Mesenchymal stem cell (in vitro differentiated cells and primary cell): ENCODE results near the gene PIN4.
A peak's percentile ranks its signal among the peaks of the same experiment; 100 is the strongest.

Experiments
- DNase-seq: peaks from one replicate; pipeline ENCODE4 v3.0.0-alpha.2; 2013
- H2AFZ ChIP-seq: one replicate; pipeline ENCODE4 v1.6.1; 2013; ENCODE audit warnings: low read depth, mild to moderate bottlenecking, control low read depth, inconsistent platforms, low read length, moderate library complexity
- H2AK5ac ChIP-seq: 2 replicates; pipeline ENCODE4 v1.6.1; 2013; ENCODE audit warnings: low read length, moderate library complexity, mild to moderate bottlenecking, inconsistent platforms; ENCODE audit not compliant: severe bottlenecking
- H2BK120ac ChIP-seq: one replicate; pipeline ENCODE4 v1.6.1; 2013; ENCODE audit warnings: low read depth, mild to moderate bottlenecking, inconsistent platforms, low read length, moderate library complexity
- H2BK12ac ChIP-seq, 2 experiments: one replicate each; pipeline ENCODE4 v1.6.1; 2013; ENCODE audit warnings: inconsistent platforms in 2 of 2, low read length in 2 of 2, mild to moderate bottlenecking in 2 of 2, moderate library complexity in 2 of 2, control low read depth in 1 of 2
- H2BK15ac ChIP-seq: one replicate; pipeline ENCODE4 v1.6.1; 2013; ENCODE audit warnings: mild to moderate bottlenecking, low read depth, inconsistent platforms; ENCODE audit not compliant: poor library complexity, severe bottlenecking
- H2BK5ac ChIP-seq: 2 replicates; pipeline ENCODE4 v1.6.1; 2013; ENCODE audit warnings: low read depth, mild to moderate bottlenecking, low read length, control low read depth, inconsistent platforms; ENCODE audit not compliant: poor library complexity, severe bottlenecking
- H3K14ac ChIP-seq, 2 experiments: one replicate each; pipeline ENCODE4 v1.6.1; 2013; ENCODE audit warnings: inconsistent platforms in 2 of 2, low read length in 2 of 2, control low read depth in 1 of 2, mild to moderate bottlenecking in 1 of 2, moderate library complexity in 1 of 2
- H3K18ac ChIP-seq, 2 experiments: one replicate each; pipeline ENCODE4 v1.6.1; 2013; ENCODE audit warnings: inconsistent platforms in 2 of 2, low read length in 2 of 2, control low read depth in 1 of 2, low read depth in 1 of 2, mild to moderate bottlenecking in 1 of 2
- H3K23ac ChIP-seq, 2 experiments: one replicate each; pipeline ENCODE4 v1.6.1; 2013; ENCODE audit warnings: inconsistent platforms in 2 of 2, low read length in 2 of 2, mild to moderate bottlenecking in 2 of 2, moderate library complexity in 2 of 2, control low read depth in 1 of 2
- H3K27ac ChIP-seq: 2 replicates; pipeline ENCODE4 v1.5.1; 2013; ENCODE audit warnings: mild to moderate bottlenecking, moderate library complexity, low read length, control low read depth, inconsistent platforms; ENCODE audit not compliant: poor library complexity, severe bottlenecking
- H3K27me3 ChIP-seq, 2 experiments: 2 replicates each; pipeline versions ENCODE4 v1.6.1 to v1.7.0; 2013; ENCODE audit warnings: low read length in 2 of 2, mild to moderate bottlenecking in 2 of 2, moderate library complexity in 2 of 2, control low read depth in 1 of 2, inconsistent platforms in 1 of 2; ENCODE audit not compliant: control insufficient read depth in 1 of 2, insufficient read depth in 1 of 2
- H3K36me3 ChIP-seq, 2 experiments: 2 replicates each; pipeline versions ENCODE4 v1.6.1 to v1.7.0; 2013; ENCODE audit warnings: low read length in 2 of 2, control low read depth in 1 of 2, inconsistent platforms in 1 of 2, low read depth in 1 of 2, mild to moderate bottlenecking in 1 of 2; ENCODE audit not compliant: insufficient read depth in 2 of 2, control insufficient read depth in 1 of 2
- H3K4ac ChIP-seq, 2 experiments: one replicate each; pipeline ENCODE4 v1.6.1; 2013; ENCODE audit warnings: inconsistent platforms in 2 of 2, low read length in 2 of 2, mild to moderate bottlenecking in 2 of 2, moderate library complexity in 2 of 2, control low read depth in 1 of 2, low read depth in 1 of 2
- H3K4me1 ChIP-seq: 2 replicates; pipeline ENCODE4 v1.6.1; 2013; ENCODE audit warnings: low read depth, low read length, control low read depth; ENCODE audit not compliant: control insufficient read depth, insufficient read depth
- H3K4me2 ChIP-seq: 2 replicates; pipeline ENCODE4 v1.6.1; 2013; ENCODE audit warnings: low read length, mild to moderate bottlenecking, inconsistent platforms; ENCODE audit not compliant: poor library complexity, severe bottlenecking
- H3K4me3 ChIP-seq, 2 experiments: 2 replicates each; pipeline versions ENCODE4 v1.5.1 to v1.7.0; 2013; ENCODE audit warnings: low read length in 2 of 2, mild to moderate bottlenecking in 2 of 2, control low read depth in 1 of 2, low read depth in 1 of 2; ENCODE audit not compliant: insufficient read depth in 1 of 2
- H3K79me1 ChIP-seq: replicated peaks from 2 replicates; pipeline ENCODE4 v1.6.1; 2013; ENCODE audit warnings: mild to moderate bottlenecking, control low read depth, low read length, inconsistent platforms; ENCODE audit not compliant: poor library complexity, severe bottlenecking
- H3K9ac ChIP-seq: 2 replicates; pipeline ENCODE4 v1.7.0; 2013; ENCODE audit warnings: mild to moderate bottlenecking, low read length, moderate library complexity
- H3K9me3 ChIP-seq: 2 replicates; pipeline ENCODE4 v1.7.0; 2013; ENCODE audit warnings: mild to moderate bottlenecking, low read length; ENCODE audit not compliant: control insufficient read depth
- H4K8ac ChIP-seq: one replicate; pipeline ENCODE4 v1.6.1; 2013; ENCODE audit warnings: inconsistent platforms, mild to moderate bottlenecking, low read length, moderate library complexity
- H4K91ac ChIP-seq: one replicate; pipeline ENCODE4 v1.6.1; 2013; ENCODE audit warnings: mild to moderate bottlenecking, low read length, inconsistent platforms
- WGBS: methylation state at CpG from one replicate; pipeline ENCODE4 v1.1.7; 2013; ENCODE audit warnings: mixed read lengths; 5-methylcytosine and 5-hydroxymethylcytosine counted together

The PIN4 gene

DNA sequence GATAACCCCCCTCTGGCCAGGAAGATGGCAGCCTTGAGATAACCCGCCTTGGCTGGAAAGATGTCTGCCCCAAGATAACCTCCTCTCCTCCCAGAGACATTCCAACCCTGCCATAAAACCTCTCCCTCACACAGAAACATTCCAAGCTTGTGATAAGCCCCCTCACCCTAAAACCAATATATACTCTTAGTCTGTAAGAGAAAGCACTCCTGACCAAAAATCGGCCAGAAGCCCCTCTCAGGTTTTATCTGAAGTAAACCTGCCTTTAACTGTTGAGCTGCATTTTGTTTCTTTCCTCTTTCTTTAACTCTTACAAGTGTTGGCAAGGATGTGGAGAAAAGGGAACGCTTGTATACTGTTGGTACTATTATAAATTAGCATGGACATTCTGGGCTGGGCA lies 48.7 kb downstream of the PIN4 start:
- H3K79me1 ChIP-seq = peaks cover 2% of the 10 kb centered on the region
- H3K4me1 ChIP-seq = no peaks in the 10 kb centered on the region
- H3K36me3 ChIP-seq = no peaks in the 10 kb centered on the region
- no peak overlapping the region for H3K4me3 ChIP-seq
- no peak overlapping the region for H2AK5ac ChIP-seq
- no peak for DNase-seq
- no peak overlapping the region for H3K4ac ChIP-seq
- no peak overlapping the region for H4K91ac ChIP-seq
- no peak overlapping the region for H2BK5ac ChIP-seq
- no peak overlapping the region for H4K8ac ChIP-seq
- H3K9me3 ChIP-seq = no peaks in the 10 kb centered on the region
- no peak overlapping the region for H3K9ac ChIP-seq
- peaks cover 0 to 14% of the 10 kb centered on the region in 2 experiments for H3K27me3 ChIP-seq
- no peak overlapping the region for H3K4me2 ChIP-seq
- no peak overlapping the region for H2BK12ac ChIP-seq
- H2AFZ ChIP-seq = no peak overlapping the region
- H3K23ac ChIP-seq = no peak overlapping the region
- no peak overlapping the region for H3K27ac ChIP-seq
- H2BK120ac ChIP-seq = no peak overlapping the region
- no peak overlapping the region for H3K14ac ChIP-seq
- no peak overlapping the region for H2BK15ac ChIP-seq
- H3K18ac ChIP-seq = no peak overlapping the region
- WGBS = 100% methylated on average over 1 of the region's 3 CpGs

DNA sequence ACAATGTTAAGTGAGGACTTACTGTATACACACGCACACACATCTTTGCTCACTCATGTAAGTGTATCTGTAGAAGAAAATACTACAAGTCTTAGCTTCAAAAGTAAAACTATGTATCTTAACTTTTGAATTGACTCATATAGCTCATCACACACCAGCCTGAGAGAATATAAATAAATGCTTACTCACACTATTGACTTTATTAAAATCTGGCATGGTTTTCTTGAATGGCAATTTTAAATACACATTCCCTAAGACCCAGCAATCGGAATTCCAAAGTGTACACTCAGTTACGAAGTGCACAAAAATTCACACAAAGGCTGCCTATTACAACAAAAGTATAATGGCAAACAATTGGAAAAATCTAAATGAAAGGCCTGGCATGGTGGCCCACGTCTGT lies 55.3 kb downstream of the PIN4 start:
- Histone ChIP-seq H2BK15ac (no peak overlapping the region), H3K9ac (no peak overlapping the region), H3K4me2 (no peak overlapping the region), H3K14ac (no peak overlapping the region), H3K27me3 (peaks cover 0 to 4% of the 10 kb centered on the region in 2 experiments), H3K4me1 (no peaks in the 10 kb centered on the region), H3K4ac (no peak overlapping the region), H4K91ac (no peak overlapping the region), H2AFZ (no peak overlapping the region), H3K23ac (no peak overlapping the region), H3K18ac (no peak overlapping the region), H2BK12ac (no peak overlapping the region), H3K9me3 (no peaks in the 10 kb centered on the region), H3K79me1 (no peaks in the 10 kb centered on the region), H3K36me3 (no peaks in the 10 kb centered on the region), H3K27ac (no peak overlapping the region), H2BK5ac (no peak overlapping the region), H2AK5ac (no peak overlapping the region), H2BK120ac (no peak overlapping the region), H3K4me3 (no peak overlapping the region), H4K8ac (no peak overlapping the region)
- DNase-seq = no peak
- WGBS = 95% methylated on average over 2 of the region's 4 CpGs

DNA sequence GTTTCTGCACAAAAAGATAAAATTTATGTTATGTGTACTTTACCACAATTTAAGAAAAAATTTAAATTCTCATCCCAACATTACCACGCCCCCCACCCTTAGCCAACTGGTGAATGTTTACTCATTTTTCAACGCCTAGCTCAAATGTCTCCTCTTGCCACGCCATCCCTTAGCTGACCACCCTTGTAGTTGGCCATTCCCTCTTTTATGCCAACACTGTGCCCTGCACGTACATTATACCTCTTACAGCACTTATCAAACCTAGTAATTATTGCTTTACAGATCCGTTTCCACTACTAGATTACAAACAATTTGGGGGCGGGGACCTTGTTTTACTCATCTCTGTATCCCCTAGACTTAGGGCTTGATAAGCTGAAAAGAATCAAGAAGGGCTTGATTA lies 56.6 kb downstream of the PIN4 start:
- no peaks in the 10 kb centered on the region for H3K4me1 ChIP-seq
- H3K9me3 ChIP-seq = no peaks in the 10 kb centered on the region
- no peak overlapping the region for H3K18ac ChIP-seq
- no peak overlapping the region for H2AFZ ChIP-seq
- no peak overlapping the region for H4K91ac ChIP-seq
- H3K27ac ChIP-seq = no peak overlapping the region
- peak overlapping the region in 1 of 2 experiments; percentile 71 for H3K4me3 ChIP-seq
- H2BK12ac ChIP-seq = no peak overlapping the region
- H3K14ac ChIP-seq = no peak overlapping the region
- no peak overlapping the region for H2BK15ac ChIP-seq
- peak overlapping the region; percentile 93 for H3K4me2 ChIP-seq
- H3K23ac ChIP-seq = no peak overlapping the region
- WGBS = 25% methylated on average over 4 of the region's 6 CpGs
- H3K36me3 ChIP-seq = no peaks in the 10 kb centered on the region
- no peak overlapping the region for H2BK5ac ChIP-seq
- peak overlapping the region; percentile 24 for H3K9ac ChIP-seq
- no peak overlapping the region for H3K4ac ChIP-seq
- no peak overlapping the region for H2AK5ac ChIP-seq
- no peaks in the 10 kb centered on the region for H3K79me1 ChIP-seq
- H3K27me3 ChIP-seq = peaks cover 0 to 13% of the 10 kb centered on the region in 2 experiments
- H2BK120ac ChIP-seq = no peak overlapping the region
- DNase-seq = no peak
- H4K8ac ChIP-seq = no peak overlapping the region

DNA sequence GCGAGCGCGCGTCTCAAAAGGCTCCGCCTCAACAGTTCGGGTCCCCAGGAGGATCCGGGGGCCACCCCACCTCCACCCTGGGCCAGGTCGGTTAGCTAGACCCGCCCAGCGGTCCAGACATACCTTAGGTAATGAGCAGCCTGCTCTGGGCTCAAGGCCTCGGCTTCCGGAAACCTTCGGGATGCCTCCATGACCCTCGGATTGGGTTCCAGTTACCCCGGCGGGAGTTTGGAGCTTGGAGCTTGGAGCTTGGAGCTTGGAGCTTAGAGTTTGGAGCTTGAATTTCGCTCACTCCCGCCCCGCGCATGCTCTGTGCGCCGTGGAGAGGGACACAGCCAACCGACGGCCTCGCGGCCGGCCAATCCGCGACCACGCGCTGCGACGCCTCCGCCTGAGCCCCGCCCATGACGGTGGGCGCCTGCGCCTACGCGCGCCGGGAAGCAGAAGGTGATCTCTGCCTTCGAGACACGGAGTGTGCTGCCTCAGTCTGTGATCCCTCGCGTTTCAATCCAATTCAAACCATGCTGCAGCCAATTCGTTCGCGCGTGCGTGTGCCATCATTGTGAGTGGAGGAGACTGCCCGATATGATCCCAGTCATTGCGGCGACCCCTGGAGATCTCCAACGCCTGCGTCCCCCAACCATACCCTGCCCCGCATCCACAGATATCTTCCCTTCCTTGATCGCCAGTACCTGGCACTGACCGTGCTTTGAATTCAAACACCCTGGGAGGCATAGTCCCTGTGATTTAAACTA lies 57.3 kb downstream of the PIN4 start, which contains the start of gene ERCC6L:
Gene ERCC6L (minus strand): TSS at position 307 of the 755 bp plus-strand sequence. CDS start 116 bp downstream, at position 191.
- Histone ChIP-seq H3K79me1 (no peaks in the 10 kb centered on the region), H3K18ac (peak within 1 kb of the TSS in 1 of 2 experiments; percentile 66), H3K23ac (no peak within 1 kb of the TSS), H3K4me1 (no peaks in the 10 kb centered on the region), H3K9me3 (no peaks in the 10 kb centered on the region), H3K36me3 (no peaks in the 10 kb centered on the region), H3K14ac (no peak within 1 kb of the TSS), H3K27ac (no peak within 1 kb of the TSS), H3K9ac (peak within 1 kb of the TSS; percentile 54), H2AK5ac (no peak within 1 kb of the TSS), H2BK12ac (no peak within 1 kb of the TSS), H4K91ac (no peak within 1 kb of the TSS), H3K4ac (no peak within 1 kb of the TSS), H4K8ac (peak within 1 kb of the TSS; percentile 69), H2BK5ac (peak within 1 kb of the TSS; percentile 44), H3K4me3 (peak within 1 kb of the TSS; percentile 52 to 71), H2BK15ac (peak within 1 kb of the TSS; percentile 48), H3K27me3 (peaks cover 0 to 13% of the 10 kb centered on the region in 2 experiments), H2BK120ac (no peak within 1 kb of the TSS), H3K4me2 (peak within 1 kb of the TSS; percentile 93), H2AFZ (no peak within 1 kb of the TSS)
- peak; percentile 81 for DNase-seq
- 5% methylated on average over 46 of the region's 59 CpGs for WGBS
